Keratinocyte (primary cell): ENCODE data around the gene GYPB.
"Not testable (repeated sequence)": the region's sequence is repeated elsewhere in the genome, so short reads cannot be mapped to it uniquely, and the experiment has no call there.

Experiments used
- EZH2 ChIP-seq: IDR thresholded peaks from one replicate; pipeline ENCODE4 v1.6.1; 2012; ENCODE audit warnings: inconsistent platforms, mild to moderate bottlenecking, low read length, moderate library complexity
- TF ChIP-seq, protein P1 (sequence below), 3 experiments: IDR thresholded peaks in 1 of 3; conservative IDR thresholded peaks in 1 of 3; optimal IDR thresholded peaks in 1 of 3; 2 replicates in 2 of 3; 3 replicates in 1 of 3; pipeline versions ENCODE3 to v1.5.1; 2011; ENCODE audit warnings: low read length in 3 of 3, mild to moderate bottlenecking in 3 of 3, moderate library complexity in 2 of 3, control low read depth in 1 of 3, inconsistent platforms in 1 of 3; ENCODE audit not compliant: insufficient read depth in 2 of 3; ENCODE audit errors: extremely low read depth in 1 of 3

DNA sequence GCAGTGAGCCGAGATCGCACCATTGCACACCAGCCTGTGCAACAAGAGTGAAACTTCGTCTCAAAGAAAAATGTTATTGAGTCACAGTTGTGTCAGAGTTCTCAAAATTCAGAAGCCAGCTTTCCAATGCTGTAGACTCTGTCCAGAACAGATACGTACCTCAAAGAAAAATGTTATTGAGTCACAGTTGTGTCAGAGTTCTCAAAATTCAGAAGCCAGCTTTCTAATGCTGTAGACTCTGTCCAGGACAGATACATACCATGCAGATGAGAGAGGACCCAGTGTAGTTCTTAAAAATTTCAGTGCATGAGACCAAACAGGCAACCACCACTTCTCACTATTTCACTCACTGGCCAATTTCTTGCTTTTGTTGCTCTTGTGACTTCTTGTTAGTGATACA lies 68.2 kb downstream of the GYPB start:
- TF ChIP-seq, protein P1, sequence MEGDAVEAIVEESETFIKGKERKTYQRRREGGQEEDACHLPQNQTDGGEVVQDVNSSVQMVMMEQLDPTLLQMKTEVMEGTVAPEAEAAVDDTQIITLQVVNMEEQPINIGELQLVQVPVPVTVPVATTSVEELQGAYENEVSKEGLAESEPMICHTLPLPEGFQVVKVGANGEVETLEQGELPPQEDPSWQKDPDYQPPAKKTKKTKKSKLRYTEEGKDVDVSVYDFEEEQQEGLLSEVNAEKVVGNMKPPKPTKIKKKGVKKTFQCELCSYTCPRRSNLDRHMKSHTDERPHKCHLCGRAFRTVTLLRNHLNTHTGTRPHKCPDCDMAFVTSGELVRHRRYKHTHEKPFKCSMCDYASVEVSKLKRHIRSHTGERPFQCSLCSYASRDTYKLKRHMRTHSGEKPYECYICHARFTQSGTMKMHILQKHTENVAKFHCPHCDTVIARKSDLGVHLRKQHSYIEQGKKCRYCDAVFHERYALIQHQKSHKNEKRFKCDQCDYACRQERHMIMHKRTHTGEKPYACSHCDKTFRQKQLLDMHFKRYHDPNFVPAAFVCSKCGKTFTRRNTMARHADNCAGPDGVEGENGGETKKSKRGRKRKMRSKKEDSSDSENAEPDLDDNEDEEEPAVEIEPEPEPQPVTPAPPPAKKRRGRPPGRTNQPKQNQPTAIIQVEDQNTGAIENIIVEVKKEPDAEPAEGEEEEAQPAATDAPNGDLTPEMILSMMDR (optimal IDR thresholded peaks at IDR 0.05 in 1 of 3, IDR thresholded peaks at IDR 0.05 in 1 of 3, conservative IDR thresholded peaks at IDR 0.05 in 1 of 3; ENCODE audit: extremely low read depth in 1 of 3, insufficient read depth in 2 of 3, low read length in 3 of 3) = not testable (repeated sequence)
- not testable (repeated sequence) for TF ChIP-seq EZH2
